Measurements from ENCODE around the gene PYGO2.

- TF ChIP-seq CTCF (IDR thresholded peaks at IDR 0.05) (no peak), POLR2A (IDR thresholded peaks at IDR 0.05) (no peak)
Measured at GRCh38 chr1:154994591-154994990, 33.0 kb upstream of the PYGO2 start.

Measured in prostate gland (tissue), 2 donors.